HG02973 (cell line): ENCODE results near the gene VPS8.

Source experiments
- ATAC-seq: cut with Tn5 transposase; IDR thresholded peaks from one replicate; pipeline ENCODE4 v1.9.1; 2021; ENCODE audit warnings: moderate library complexity; ENCODE audit not compliant: unreplicated experiment

The VPS8 gene

GRCh38 chr3:185079625-185080024, 267.7 kb downstream of the VPS8 start:
- no peak for ATAC-seq

GRCh38 chr3:185081521-185081920, 269.6 kb downstream of the VPS8 start:
- ATAC-seq: no peak

GRCh38 chr3:185082149-185082548, 270.2 kb downstream of the VPS8 start:
- ATAC-seq: no peak

GRCh38 chr3:185082829-185083228, 270.9 kb downstream of the VPS8 start:
- no peak for ATAC-seq

GRCh38 chr3:185084402-185084801, 272.4 kb downstream of the VPS8 start:
- no peak for ATAC-seq

- no peak for ATAC-seq
Measured at GRCh38 chr3:185084901-185085300, 272.9 kb downstream of the VPS8 start.

- ATAC-seq: no peak
Measured at GRCh38 chr3:185087419-185087818, 275.5 kb downstream of the VPS8 start.

GRCh38 chr3:185089343-185089742, 277.4 kb downstream of the VPS8 start:
- no peak for ATAC-seq

GRCh38 chr3:185089751-185090150, 277.8 kb downstream of the VPS8 start:
- no peak for ATAC-seq

- no peak for ATAC-seq
Measured at GRCh38 chr3:185090811-185091210, 278.8 kb downstream of the VPS8 start.

GRCh38 chr3:185093116-185093515, 281.1 kb downstream of the VPS8 start:
- no peak for ATAC-seq

GRCh38 chr3:185094697-185095096, 282.7 kb downstream of the VPS8 start:
- no peak for ATAC-seq
